Stimulated activated CD4-positive, alpha-beta T cell treated with anti-CD3 and anti-CD28 coated beads, TNF-alpha, amount 100 ng/mL, for 1 hour (primary cell): ENCODE measurements around the gene DSCAM.
"Not testable (repeated sequence)": the region's sequence is repeated elsewhere in the genome, so short reads cannot be mapped to it uniquely, and the experiment has no call there.

Source experiments
- DNase-seq, 3 donors: peaks; one replicate each; pipeline ENCODE4 v3.0.0-alpha.2; 2020; ENCODE audit warnings: low read depth in 3 of 3, low spot score in 1 of 3

Gene DSCAM

DNA sequence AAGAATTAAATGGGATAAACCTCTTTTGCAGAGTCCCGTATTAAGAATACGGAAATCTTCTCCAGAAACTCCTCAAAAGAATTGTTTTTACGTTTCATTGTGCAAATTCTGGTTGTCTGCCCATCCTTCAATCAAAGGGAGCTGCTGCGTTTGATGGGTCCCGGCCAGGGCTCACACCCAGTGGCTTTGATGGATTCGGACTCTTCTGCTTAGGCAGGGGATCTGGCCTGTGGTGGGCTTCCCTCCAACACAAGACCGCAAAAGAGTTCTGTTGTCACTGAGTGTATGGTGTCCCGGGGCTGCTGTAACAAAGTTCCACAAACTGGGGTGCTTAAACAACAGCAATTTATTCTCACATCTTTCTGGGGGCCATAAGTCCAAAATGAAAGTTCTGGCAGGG, 577.7 kb downstream of the DSCAM start:
- no peak for DNase-seq

DNA sequence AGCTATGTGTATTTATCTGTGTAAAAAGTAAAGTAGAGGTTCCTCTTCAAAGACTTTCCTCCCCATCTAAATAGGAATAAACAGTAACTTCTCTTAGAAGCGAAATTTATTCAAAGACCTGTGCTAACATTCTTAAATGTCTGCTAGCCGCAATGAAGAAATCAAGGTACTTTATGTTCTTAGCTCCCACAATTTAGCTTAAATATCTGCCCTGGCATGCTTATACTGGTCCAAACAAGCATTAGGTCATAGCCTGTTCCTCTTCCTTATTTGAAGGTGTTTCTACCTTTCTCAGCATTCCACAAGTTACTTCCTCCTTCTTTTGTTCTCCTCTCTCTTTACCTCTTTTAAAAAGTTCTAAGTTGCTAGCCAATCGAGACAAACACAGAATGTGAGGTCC, 588.5 kb downstream of the DSCAM start:
- DNase-seq, result not testable (repeated sequence)

DNA sequence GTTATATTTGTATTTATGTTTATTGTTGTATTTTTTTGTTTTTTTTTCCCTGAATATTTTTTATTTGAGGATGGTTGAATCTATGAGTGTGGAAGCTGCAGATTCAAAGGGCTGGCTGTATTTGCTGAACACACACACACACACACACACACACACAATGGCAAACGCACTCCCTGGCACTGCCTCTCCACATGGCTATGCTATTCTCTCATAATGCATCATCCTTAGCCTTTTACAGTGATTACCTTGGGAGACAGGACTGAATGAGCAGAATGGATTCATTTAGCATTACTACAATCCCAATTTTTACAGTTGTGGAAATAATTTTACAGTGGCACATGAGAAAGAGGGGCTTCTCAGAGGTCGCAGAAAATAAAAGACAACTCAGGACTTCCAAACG, 589.6 kb downstream of the DSCAM start:
- DNase-seq, result no peak

DNA sequence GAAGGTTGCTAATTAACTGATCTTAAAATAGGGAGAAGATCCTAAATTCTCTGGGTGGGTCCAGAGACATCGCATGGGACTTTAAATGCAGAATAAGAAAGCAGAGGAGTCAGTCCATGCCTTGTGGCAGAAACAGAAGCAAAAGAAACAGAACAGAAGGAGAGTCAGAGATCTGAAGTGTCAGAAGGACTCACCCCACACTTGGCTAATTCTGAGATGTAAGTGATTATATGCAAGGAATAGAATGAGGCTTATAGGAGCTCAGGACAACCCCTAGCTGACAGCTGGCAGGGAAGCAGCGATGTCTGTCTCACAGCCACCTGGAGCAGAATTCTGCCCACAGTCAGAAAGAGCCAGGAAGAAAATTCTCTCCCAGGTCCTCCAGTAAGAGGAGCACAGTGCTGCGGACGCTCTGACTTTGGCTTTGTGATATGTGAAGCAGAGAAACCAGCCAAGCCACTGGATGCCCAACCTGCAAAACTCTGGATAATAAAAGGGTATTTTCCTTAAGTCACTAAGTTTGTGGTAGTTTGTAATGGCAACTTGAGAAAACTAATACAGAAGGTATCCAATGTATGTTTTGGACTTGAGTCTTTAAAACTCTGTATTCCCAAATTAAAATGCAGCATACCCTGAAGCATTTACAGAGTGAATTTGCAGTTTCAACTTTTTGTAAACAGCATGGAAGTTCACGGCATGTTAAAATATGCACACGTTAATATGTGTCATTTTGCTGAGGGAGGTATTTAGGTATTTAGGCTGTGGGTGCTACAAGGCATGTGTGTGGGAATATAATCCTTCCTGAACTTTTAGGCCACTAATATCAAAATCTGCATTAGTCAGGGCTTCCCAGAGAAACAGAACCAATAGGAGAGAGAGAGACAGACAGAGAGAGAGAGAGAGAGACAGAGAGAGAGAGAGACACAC, 591.2 kb downstream of the DSCAM start:
- no peak for DNase-seq

DNA sequence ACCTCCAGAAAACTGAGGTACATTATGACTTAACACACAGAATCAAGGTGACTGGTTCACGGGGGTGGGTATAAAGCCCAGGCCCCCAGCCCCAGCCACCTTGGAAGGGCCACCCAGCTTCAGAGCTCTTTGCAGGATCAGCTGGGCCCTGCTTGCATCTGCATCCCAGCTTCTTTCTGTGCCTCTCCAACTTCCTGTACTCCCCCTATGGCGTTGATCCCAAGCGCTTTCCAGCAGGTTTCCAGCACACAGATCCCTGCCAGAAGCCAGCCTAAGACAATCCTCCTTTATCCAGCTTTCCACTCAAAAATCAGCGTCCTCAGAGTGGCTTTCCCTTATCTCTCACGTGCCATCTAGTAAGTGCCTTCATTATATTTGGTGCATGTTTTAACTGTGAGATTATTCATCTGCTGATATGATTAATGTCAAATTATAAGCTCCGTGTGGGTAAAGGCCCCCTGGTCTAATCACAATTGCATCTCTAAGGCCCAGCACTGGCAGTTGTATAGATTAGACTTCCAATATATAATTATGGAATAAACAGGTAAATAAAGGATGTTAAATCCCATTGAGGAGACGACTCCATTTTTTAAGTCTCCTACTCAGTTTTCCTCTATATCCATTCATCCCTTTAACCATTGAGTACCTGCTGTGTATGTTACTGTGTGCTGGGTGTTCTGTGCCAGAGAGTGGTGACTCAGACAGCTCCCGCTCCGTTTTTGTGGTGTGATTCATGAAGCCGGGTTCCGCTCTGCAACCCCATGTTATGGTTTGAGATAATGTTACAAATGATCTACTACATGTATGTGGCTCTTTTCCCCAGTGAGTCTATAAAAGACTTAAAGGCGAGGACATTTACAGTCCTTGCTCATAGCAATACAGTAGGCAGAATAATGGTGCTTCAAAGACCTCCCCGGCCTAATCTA, 592.2 kb downstream of the DSCAM start:
- no peak for DNase-seq

DNA sequence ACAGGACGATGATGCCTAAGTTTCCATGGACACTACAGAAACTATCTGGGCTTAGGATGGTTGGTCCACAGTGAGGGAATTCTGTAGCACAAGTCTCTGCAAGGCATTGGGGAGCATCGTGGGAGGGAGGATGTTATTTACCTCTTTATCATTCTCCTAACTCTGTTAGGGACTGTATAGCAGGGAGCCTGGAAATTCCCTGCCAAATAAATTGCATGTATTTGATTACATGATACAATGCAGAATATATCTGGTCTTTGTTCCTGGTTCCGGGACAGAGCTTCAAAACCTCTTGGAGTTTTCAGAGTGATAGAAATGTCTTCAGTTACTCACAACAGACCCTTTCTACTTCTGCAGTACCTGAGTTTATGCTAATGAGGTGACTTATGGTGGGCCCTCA, 593.8 kb downstream of the DSCAM start:
- no peak for DNase-seq

DNA sequence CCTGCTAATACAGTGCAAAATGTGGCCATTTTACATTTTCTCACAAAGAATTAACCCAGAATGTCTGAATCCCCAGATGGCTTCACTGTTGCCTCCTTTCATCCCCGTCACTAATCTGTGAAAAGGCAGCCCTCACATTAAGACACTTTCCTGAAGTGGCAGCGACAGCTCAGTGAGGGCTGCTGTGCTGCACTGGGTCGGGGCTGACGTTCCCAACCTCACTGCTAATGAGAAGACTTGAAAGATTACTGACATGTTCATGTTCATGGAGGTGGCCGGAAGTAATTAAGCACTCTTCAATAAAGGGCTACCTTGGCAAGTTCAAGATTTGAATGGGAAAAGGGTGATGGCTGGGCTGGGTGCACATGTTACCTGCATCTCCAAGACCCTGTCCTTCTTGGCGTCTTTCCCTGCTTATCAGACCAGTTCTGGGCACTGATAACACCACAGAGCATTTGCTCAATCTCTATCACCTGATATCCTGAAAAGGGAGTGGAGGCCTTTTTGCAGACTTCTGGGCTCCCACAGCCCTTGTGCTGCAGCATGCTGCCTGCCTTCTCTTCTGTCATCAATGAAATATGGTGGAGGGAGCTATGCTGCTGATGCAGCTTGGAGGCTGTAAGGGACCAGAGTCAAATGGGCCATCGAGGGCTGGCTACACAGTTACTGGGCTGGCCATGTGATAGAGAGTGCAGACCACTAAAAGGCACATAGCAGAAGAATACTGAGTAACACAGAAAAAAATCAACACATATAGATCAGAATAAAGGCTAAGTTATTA, 596.3 kb downstream of the DSCAM start:
- DNase-seq, result no peak

DNA sequence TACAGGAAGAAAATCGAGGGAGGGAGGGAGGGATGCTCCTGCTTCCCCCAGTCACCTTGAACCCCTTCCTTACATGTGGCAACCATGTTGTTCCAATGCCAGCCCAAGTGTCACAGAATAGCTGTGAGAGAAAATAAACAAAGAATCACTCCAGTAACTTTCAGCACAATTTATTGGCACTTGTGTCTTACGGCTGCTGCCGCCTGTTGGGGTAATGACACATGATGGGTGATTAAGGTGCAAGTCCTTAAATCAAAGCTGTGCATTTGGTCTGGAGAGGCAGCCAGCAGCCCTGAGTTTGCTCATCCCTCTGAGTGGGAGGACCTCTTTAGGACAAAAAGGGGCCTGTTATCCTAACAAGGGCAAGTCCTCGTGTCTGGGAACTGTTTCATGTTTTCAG, 602.0 kb downstream of the DSCAM start:
- DNase-seq, result no peak

DNA sequence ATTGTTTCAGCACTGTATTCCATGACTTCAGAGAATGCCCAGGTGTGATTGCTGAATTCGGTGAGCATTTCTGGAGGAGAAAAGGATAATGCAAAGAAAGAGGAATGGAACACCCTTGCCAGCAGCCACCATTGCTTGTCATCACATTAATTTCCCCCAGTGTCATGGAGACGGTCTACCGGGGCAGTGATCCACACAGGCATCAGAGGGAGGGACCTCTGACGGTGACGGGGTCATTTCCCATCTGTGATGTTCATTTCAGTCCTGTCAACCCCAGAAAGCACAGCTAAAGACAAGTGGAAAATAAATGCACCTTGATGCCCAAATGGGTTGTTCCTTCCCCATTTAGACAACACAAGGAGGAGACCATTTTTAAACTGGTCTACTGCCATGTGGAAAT, 603.3 kb downstream of the DSCAM start:
- DNase-seq, result no peak

DNA sequence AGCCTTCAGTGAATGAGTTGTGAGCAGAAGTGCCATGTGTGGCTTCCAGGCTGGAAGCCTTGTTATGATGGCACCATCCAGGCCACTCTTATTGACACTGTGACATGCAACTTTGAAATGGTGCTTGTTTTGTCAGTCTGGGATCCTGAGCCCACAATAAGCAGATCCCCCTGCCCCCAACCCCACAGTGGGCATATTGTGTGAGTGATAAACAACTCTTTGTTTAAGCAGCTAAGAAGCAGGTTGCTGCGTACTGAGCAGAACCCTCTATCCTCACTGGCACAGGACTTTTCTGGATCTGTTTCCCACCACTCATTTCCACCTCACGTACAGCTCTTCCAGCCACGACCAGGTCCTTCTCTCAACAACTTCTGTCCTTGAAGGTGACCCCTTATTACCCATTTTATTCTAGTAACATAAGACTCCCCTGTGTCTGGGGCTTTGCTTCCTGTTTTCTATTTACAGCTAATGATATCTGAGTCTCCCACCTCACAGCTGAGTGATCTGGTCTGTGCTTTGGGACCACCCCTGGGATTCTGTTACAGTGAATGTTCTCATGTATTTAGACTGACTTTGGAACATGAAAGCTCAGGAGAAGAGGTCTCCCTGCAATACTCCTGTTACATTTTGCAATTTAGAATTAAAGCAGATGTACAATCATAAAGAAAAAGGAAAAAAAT, 604.2 kb downstream of the DSCAM start:
- DNase-seq, result no peak

DNA sequence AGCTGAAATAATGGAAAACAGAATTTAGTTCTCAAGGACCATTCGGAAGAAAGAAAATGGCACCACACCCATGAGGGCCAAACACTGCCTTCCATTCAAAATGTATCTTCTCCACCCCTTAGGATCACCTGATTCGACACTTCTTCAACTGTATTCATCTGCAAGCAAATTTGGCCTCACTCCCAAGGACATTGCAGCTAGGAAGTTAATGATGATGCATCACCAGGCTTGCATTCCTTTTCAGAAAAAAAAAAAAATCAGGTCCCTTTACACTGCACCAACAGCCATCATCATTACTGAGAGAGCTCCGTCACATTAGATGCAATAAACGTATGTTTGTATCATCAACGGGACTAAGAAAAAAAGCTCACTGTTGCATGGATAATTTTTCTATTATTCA, 611.4 kb downstream of the DSCAM start:
- DNase-seq, result no peak

DNA sequence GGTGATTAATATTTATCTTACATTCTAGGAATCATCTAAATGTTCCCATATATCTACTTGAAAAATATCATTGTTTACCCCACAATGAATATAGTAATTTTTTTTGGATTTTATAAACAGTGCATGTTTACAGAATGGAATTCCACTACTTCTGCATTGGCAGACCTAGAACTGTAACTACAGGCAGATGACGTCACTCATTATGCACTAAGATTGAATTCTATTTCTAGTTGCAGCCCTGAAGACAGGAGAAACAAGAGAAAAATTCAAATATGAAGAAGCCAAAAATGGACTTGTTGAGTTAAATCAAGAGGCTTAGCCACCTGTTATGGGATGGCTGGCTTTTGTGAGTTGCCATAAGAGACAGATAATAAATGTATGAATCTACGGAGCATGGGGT, 615.0 kb downstream of the DSCAM start:
- DNase-seq, result no peak

DNA sequence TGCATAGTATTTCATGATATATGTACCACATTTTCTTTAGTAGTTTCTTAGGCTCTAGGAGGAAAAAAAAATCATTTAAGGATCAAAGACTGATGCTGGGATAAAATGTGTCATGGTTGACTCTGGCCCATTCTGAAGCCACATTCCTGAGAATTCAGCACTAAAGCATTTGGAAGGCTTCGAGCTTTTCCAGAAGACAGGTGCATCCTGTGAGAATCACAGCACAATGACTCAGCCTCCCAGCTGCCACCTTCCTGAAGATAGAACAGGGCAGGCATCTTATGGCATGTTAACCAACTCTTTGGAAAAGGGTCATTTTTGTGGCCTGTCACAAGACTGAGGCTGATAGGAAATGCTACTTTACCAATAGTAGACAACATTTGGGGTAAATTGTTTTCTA, 619.9 kb downstream of the DSCAM start:
- no peak for DNase-seq

DNA sequence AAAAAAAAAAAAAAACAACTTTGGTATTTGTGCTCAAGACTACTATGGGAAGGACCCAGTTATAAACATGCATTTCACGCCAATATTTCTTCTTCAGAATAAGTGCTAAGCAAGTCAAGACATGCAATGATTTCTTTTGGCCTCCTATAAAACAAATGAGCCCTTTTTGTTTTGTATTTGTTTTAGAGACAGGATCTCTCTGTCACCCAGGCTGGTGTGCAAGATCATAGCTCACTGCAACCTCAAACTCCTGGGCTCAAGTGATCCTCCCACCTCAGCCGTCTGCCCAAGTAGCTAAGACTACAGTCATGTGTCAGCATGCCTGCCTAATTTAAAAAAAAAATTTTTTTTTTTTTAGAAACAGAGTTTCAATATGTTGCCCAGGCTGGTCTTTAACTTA, 631.0 kb downstream of the DSCAM start:
- DNase-seq, result no peak

DNA sequence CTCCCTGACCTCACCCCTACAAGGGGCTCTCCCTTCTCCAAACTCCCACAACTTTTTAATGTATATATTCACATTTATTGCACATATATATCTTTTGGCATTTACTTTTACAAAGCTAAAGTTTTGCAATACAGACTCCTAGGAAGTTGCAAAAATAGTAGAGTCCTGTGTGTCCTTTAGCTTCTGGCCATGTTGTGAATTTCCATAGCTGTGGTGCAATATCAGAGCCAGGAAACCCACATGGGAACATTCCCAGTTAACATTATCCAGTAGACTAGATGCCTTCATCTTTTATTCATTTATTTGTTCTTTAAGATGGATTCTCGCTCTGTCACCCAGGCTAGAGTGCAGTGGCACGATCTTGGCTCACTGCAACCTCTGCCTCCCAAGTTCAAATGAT, 636.7 kb downstream of the DSCAM start:
- DNase-seq, result no peak

DNA sequence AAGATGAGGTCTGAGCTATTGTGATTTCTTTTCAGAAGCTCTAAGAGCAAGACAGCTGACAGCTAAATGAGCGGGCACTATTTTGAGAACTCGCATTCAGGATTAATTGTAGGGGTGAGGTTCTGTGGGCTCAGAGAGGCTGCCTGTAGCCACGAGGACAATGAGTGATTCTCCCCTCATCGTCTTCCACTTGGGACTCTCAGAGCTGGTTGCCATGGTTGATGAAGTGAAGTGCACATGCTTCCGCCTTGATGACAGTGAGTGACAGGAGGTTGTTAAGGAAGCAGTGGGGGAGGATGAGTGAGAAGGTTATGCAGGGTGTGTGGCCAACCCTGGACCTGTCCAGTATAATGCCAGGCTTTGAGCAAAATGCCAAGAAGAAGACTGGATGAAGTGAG, 638.0 kb downstream of the DSCAM start:
- no peak for DNase-seq

DNA sequence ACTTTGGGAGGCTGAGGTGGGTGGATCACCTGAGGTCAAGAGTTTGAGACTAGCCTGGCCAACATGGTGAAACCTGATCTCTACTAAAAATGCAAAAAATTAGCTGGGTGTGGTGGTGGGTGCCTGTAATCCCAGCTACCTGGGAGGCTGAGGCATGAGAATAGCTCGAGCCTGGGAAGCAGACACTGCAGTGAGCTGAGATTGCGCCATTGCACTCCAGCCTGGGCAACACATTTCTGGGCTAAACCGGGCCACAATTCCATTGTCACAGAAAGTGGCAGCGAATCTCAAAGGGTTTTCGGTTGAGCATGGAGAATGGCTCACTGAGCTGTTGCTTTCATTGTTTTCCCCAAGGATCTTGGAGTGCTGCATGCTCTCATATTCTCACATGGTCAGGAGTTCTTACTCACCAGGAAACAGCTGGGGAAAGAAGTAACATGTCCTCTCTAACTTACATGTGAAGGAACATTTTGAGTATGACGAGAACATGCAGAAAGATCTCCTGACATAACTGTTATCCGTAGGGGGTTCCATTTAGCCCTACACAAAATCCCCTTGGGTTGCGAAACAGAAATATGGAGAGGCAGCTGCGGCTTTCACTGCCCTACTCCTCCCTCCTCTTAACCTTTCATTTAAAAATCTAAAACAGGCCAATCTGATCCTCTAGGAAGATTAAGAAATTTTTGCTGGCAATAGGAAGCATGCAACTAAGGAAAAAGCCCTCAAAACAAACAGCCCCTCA, 638.6 kb downstream of the DSCAM start:
- DNase-seq, result no peak

DNA sequence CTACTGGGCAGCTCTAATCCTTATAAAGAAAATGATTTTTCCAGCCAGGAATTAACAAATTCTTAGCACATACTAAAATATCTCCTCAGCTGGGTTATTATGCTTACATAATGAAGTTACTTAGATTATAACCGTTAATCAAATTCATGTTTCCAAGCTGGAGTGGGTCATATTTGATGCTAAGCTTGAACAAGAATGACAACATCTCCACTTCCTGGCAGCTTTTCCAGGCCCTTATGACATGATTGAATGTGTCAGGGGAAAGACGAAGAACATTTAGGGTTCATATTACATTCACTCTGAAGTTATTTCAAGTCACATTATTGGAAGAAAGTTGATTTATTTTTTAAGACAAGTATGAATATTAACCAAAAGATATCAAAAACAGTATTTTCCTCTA, 646.0 kb downstream of the DSCAM start:
- no peak for DNase-seq

DNA sequence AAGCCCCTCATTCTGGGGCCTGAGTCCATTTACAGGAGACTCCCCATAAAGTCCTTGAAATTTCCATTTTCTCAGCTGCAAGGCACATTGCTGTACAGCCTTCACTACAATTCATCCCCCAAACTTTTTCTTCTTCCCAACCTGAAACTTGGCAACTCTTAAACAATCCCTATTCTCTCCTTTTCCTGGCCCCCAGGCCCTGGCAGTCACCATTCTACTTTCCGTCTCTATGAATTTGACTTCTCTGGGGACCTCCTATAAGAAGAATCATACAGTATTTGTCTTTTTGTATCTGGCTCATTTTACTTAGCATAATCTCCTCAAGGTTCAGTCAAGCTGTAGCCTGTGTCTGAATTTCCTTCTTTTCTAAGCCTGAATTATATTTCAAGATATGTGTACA, 646.8 kb downstream of the DSCAM start:
- no peak for DNase-seq
